GM19455 (cell line): ENCODE measurements around the gene CMSS1.

Source experiments
- ATAC-seq: cut with Tn5 transposase; IDR thresholded peaks from one replicate; pipeline ENCODE4 v1.9.1; 2021; ENCODE audit not compliant: unreplicated experiment

Gene CMSS1

GRCh38 chr3:99874237-99875002 is 56.8 kb downstream of the CMSS1 start:
- no peak for ATAC-seq

GRCh38 chr3:99875581-99875928 is 57.9 kb downstream of the CMSS1 start:
- no peak for ATAC-seq

- ATAC-seq: peak; percentile 90
Measured at GRCh38 chr3:99875929-99876841, 58.5 kb downstream of the CMSS1 start.

- ATAC-seq: no peak
Measured at GRCh38 chr3:99877031-99877579, 59.4 kb downstream of the CMSS1 start.

- ATAC-seq: no peak
Measured at GRCh38 chr3:99878005-99878404, 60.3 kb downstream of the CMSS1 start.

- no peak for ATAC-seq
Measured at GRCh38 chr3:99879275-99879674, 61.6 kb downstream of the CMSS1 start.

GRCh38 chr3:99881121-99881524 is 63.5 kb downstream of the CMSS1 start:
- ATAC-seq: no peak

- no peak for ATAC-seq
Measured at GRCh38 chr3:99882436-99883137, 64.9 kb downstream of the CMSS1 start.

GRCh38 chr3:99883138-99883461 is 65.4 kb downstream of the CMSS1 start:
- ATAC-seq: no peak

- no peak for ATAC-seq
Measured at GRCh38 chr3:99883693-99884092, 66.0 kb downstream of the CMSS1 start.

GRCh38 chr3:99884484-99884883 is 66.8 kb downstream of the CMSS1 start:
- no peak for ATAC-seq

- no peak for ATAC-seq
Measured at GRCh38 chr3:99885085-99885484, 67.4 kb downstream of the CMSS1 start.

GRCh38 chr3:99885851-99886250 is 68.2 kb downstream of the CMSS1 start:
- no peak for ATAC-seq

- ATAC-seq: no peak
Measured at GRCh38 chr3:99891610-99892285, 74.1 kb downstream of the CMSS1 start.

- ATAC-seq: no peak
Measured at GRCh38 chr3:99892332-99892731, 74.7 kb downstream of the CMSS1 start.

GRCh38 chr3:99895131-99895696 is 77.6 kb downstream of the CMSS1 start:
- no peak for ATAC-seq

GRCh38 chr3:99895703-99896441 is 78.2 kb downstream of the CMSS1 start:
- no peak for ATAC-seq

- no peak for ATAC-seq
Measured at GRCh38 chr3:99896482-99896881, 78.8 kb downstream of the CMSS1 start.

GRCh38 chr3:99899603-99900002 is 81.9 kb downstream of the CMSS1 start:
- no peak for ATAC-seq

GRCh38 chr3:99900248-99900647 is 82.6 kb downstream of the CMSS1 start:
- ATAC-seq: no peak
